ENCODE data around the gene ZNF423.

The ZNF423 gene

DNA sequence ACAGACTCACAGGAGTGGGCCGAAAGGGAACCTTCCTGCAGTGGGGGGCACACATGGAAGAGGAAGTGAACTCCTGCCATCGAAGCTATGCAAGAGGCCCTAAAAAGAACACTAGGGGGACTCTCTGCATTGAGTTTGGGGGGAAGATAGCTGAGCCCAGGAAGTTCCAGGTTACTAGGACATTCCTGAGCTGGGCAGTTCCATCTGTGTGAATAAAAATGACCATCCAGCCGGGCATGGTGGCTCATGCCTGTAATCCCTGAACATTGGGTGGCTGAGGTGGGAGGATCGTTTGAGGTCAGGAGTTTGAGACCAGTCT is 211.8 kb downstream of the ZNF423 start:
- DNase-seq (ENCODE audit: insufficient read length, low spot score) = no peak
- no peak for FAIRE-seq
- TF ChIP-seq SPI1 (IDR thresholded peaks at IDR 0.05; ENCODE audit: low read depth, low read length) (no peak), POU2F2 (IDR thresholded peaks at IDR 0.05; ENCODE audit: low read depth, low read length) (no peak), POLR2A (IDR thresholded peaks at IDR 0.05; ENCODE audit: low read depth, low read length) (no peak), TAF1 (IDR thresholded peaks at IDR 0.05; ENCODE audit: low read depth, low read length) (no peak), POLR2AphosphoS5 (IDR thresholded peaks at IDR 0.05; ENCODE audit: low read depth, low read length) (no peak), PAX5 (IDR thresholded peaks at IDR 0.05; ENCODE audit: insufficient read depth, low read length, severe bottlenecking) (no peak)

DNA sequence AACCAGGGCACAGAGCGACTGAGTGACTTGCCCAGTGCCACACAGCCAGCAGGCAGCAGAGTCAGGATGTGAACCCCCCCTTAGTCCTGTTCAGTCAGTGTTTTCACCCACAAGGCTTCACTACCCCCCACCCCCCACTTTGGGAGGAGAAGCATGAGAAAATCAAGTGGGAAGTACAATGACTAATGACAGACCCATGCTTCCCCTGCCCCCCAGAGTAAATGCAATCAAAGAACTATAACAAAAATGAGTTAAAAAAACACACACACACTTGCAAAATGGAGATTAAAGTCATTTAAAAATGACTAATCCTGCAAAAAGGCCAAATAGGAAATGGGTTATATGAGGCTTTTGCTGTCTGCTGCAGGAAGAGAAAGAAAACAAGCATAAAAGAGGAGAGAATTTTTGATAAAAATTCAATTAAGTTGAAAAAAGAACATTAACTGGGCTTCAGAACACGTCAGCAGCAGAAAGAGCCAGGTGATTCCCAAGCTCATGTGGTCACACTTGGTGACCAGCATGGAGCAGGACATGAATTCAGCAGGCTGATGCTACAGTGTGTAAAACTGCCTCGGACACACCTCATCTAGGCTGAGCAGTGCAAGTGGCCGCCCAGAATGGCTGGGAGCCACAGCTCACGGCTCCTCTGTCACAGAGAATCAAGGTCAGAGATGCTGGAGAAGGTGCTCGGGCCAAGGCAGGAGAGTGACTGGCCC is 212.3 kb downstream of the ZNF423 start:
- TF ChIP-seq POU2F2 (IDR thresholded peaks at IDR 0.05; ENCODE audit: low read depth, low read length) = no peak
- TF ChIP-seq SPI1 (IDR thresholded peaks at IDR 0.05; ENCODE audit: low read depth, low read length) = no peak
- no peak for TF ChIP-seq PAX5 (IDR thresholded peaks at IDR 0.05; ENCODE audit: insufficient read depth, low read length, severe bottlenecking)
- TF ChIP-seq TAF1 (IDR thresholded peaks at IDR 0.05; ENCODE audit: low read depth, low read length) = no peak
- no peak for TF ChIP-seq POLR2A (IDR thresholded peaks at IDR 0.05; ENCODE audit: low read depth, low read length)
- TF ChIP-seq POLR2AphosphoS5 (IDR thresholded peaks at IDR 0.05; ENCODE audit: low read depth, low read length) = no peak
- FAIRE-seq (no peak), DNase-seq (ENCODE audit: insufficient read length, low spot score) (no peak)

DNA sequence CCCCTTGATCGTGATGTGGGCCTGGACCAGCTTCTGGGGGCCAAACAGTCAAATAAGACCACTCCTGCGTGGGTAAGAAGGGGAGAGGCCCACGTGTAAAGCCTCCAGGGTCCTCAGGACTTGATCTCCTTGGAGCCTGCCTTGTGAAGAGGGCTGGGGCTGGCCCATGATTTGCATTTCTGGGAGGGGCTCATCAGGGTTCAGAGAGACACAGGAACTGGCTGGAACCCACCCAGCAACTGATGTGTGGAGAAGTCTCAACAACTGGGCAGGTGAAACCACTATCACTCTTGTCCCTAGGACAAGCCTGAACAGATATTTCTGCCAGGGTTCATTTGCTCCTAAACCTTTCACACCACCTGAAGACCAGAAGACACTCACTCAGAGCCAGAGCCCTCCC is 214.7 kb downstream of the ZNF423 start:
- no peak for TF ChIP-seq TAF1 (IDR thresholded peaks at IDR 0.05; ENCODE audit: low read depth, low read length)
- no peak for TF ChIP-seq SPI1 (IDR thresholded peaks at IDR 0.05; ENCODE audit: low read depth, low read length)
- TF ChIP-seq POLR2AphosphoS5 (IDR thresholded peaks at IDR 0.05; ENCODE audit: low read depth, low read length) = no peak
- no peak for TF ChIP-seq POU2F2 (IDR thresholded peaks at IDR 0.05; ENCODE audit: low read depth, low read length)
- no peak for TF ChIP-seq PAX5 (IDR thresholded peaks at IDR 0.05; ENCODE audit: insufficient read depth, low read length, severe bottlenecking)
- TF ChIP-seq POLR2A (IDR thresholded peaks at IDR 0.05; ENCODE audit: low read depth, low read length) = no peak
- FAIRE-seq = no peak
- DNase-seq (ENCODE audit: insufficient read length, low spot score) = no peak

DNA sequence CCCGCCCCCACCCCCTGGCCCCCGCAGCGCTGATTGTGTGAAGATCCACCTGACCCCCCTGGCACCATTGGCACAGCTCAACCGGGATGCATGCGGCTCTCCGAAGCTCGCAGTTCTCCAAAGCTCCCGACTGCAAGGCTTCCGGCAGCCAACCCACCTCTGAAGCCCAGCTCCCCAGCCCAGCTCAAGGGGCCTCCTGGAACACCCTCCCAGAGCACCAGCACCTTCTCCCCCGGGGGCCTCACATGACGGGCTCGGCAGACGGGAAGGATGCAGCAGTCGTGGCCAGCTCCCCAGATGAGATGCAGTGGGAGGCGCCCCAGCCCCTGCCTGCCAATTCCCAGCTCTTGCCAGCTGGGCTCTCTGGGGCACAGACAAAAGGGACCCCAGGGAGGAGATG is 215.3 kb downstream of the ZNF423 start:
- FAIRE-seq (no peak), DNase-seq (ENCODE audit: insufficient read length, low spot score) (no peak)
- TF ChIP-seq POU2F2 (IDR thresholded peaks at IDR 0.05; ENCODE audit: low read depth, low read length) (no peak), TAF1 (IDR thresholded peaks at IDR 0.05; ENCODE audit: low read depth, low read length) (no peak), SPI1 (IDR thresholded peaks at IDR 0.05; ENCODE audit: low read depth, low read length) (no peak), POLR2AphosphoS5 (IDR thresholded peaks at IDR 0.05; ENCODE audit: low read depth, low read length) (no peak), PAX5 (IDR thresholded peaks at IDR 0.05; ENCODE audit: insufficient read depth, low read length, severe bottlenecking) (no peak), POLR2A (IDR thresholded peaks at IDR 0.05; ENCODE audit: low read depth, low read length) (no peak)

DNA sequence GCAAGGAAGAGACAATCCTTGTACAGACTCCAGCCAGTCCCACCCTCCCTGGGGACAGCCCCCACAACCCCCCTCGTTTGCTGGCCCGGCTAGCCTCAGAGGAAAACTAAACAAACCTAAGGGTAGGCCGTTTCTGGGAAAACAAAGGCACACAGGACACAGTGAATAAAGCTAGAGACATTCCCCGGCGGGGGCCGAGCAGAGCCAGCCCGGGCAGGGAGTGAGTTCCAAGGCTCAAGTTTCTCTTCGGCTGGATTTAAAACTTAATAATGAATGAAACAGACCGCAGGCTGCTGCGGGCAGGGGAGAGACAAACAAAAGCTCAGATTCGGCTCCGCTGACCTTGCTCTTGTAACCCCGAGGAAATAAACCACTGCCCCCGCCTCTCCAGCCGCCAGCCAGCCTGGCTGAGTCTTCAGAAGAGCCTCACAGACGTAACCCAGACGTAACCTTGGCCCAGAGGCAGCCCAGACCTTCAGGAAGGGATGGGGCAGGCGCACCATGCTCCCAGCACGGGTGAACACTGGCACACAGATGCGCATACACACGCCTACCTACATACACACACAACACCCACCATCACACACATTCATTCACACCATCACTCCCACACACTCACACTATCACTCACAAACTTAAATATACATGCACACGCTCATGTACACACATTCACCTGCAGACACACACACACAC is 216.0 kb downstream of the ZNF423 start:
- FAIRE-seq (no peak), DNase-seq (ENCODE audit: insufficient read length, low spot score) (no peak)
- TF ChIP-seq TAF1 (IDR thresholded peaks at IDR 0.05; ENCODE audit: low read depth, low read length) (no peak), SPI1 (IDR thresholded peaks at IDR 0.05; ENCODE audit: low read depth, low read length) (no peak), POU2F2 (IDR thresholded peaks at IDR 0.05; ENCODE audit: low read depth, low read length) (no peak), POLR2A (IDR thresholded peaks at IDR 0.05; ENCODE audit: low read depth, low read length) (no peak), POLR2AphosphoS5 (IDR thresholded peaks at IDR 0.05; ENCODE audit: low read depth, low read length) (no peak), PAX5 (IDR thresholded peaks at IDR 0.05; ENCODE audit: insufficient read depth, low read length, severe bottlenecking) (no peak)

DNA sequence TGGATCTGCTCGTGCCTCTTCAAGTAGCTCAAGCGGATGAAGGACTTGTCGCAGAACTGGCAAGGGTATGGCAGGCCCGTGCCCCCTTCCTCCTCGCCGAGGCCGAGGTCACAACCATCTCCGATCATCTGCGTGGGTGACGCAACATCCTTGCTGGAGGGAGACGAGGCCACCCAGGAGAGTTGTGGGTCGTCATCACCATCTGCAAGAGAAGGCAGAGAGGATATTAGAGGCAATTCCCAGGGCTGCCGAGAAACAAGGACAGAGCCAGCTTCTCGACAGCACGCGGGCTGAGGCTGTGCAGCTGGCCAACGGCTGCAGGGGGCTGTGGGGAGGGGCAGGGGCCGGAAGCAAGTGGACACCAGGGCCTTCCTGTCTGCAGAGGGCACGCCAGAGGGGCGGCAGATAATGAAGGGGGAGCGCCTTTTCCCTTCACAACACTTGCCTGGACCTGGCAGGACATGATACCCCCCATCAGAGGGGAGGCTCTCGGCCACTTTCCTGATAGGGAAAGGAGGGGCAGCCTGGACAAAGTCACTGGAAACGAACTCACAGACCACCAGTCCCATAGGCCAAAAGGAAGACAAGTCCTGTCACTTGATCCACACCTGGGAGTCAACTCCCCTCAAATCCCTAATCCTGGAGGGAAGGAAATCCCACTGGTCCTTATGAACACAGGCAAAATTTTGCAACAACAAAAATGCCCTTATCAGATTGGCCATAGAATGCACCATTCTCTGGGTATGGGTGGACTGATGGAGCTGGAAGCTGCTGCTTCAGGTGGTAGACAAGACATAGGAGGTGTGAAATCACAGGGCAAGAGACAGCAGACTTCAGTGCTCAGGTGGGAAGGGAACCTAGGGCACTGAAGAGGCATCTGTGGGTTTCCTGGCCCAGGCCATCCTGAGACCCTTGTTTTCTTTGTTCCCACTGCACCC is 217.0 kb downstream of the ZNF423 start:
- TF ChIP-seq TAF1 (IDR thresholded peaks at IDR 0.05; ENCODE audit: low read depth, low read length) (no peak), PAX5 (IDR thresholded peaks at IDR 0.05; ENCODE audit: insufficient read depth, low read length, severe bottlenecking) (no peak), SPI1 (IDR thresholded peaks at IDR 0.05; ENCODE audit: low read depth, low read length) (no peak), POLR2A (IDR thresholded peaks at IDR 0.05; ENCODE audit: low read depth, low read length) (no peak), POLR2AphosphoS5 (IDR thresholded peaks at IDR 0.05; ENCODE audit: low read depth, low read length) (no peak), POU2F2 (IDR thresholded peaks at IDR 0.05; ENCODE audit: low read depth, low read length) (no peak)
- no peak for DNase-seq (ENCODE audit: insufficient read length, low spot score)
- FAIRE-seq = no peak

DNA sequence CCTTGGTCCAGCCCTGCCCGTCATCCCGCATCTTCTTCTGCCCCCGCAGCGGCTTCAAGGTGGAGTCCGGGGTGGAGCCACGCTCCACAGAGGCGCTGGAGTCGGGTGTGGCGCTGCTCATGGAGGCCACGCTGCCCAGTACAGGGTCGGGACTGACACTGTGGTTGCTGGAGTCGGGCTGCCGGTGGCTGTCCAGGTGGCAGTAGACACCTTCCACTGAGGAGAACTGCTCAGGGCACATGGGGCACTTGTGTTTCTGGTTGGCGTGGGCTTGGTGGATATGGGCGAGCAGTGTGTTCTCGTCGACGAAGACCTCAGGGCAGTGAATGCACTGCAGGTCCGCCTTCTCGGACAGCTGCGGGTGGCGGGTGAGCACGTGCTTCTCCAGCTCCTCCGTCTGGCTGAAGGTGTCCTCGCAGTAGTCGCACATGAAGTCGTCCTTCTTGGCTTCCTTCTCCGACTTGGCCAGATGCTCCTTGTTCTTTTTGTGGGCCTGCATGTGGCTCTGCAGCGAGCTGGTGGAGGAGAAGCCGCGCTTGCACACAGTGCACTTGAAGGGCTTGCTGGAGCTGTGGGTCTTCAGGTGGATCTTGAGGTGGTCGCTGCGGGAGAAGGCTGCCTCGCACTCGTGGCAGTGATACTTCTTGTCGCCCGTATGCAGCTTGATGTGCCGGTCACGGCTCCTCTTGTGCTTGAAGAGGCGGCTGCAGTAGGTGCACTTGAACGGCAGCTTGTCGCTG is 217.8 kb downstream of the ZNF423 start:
- FAIRE-seq = no peak
- no peak for TF ChIP-seq TAF1 (IDR thresholded peaks at IDR 0.05; ENCODE audit: low read depth, low read length)
- TF ChIP-seq POU2F2 (IDR thresholded peaks at IDR 0.05; ENCODE audit: low read depth, low read length) = no peak
- TF ChIP-seq PAX5 (IDR thresholded peaks at IDR 0.05; ENCODE audit: insufficient read depth, low read length, severe bottlenecking) = no peak
- no peak for TF ChIP-seq POLR2A (IDR thresholded peaks at IDR 0.05; ENCODE audit: low read depth, low read length)
- no peak for TF ChIP-seq POLR2AphosphoS5 (IDR thresholded peaks at IDR 0.05; ENCODE audit: low read depth, low read length)
- TF ChIP-seq SPI1 (IDR thresholded peaks at IDR 0.05; ENCODE audit: low read depth, low read length) = no peak

DNA sequence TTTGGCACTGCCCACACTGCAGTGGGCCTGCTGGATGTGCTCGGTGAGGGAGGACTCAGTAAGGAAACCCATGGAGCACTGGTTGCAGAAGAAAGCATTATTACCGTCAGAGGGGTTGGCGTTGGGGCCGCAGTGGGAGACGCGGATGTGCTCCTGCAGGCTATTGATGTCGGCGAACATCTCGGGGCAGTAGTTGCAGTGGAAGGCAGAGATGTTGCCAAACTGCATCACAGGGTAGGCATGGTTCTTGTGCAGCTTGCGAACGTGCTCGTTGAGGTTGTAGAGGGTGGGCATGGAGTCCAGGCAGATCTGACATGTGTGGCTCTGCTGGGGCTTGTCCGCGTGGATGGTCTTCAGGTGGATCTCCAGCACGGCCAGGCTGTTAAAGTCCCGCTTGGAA is 218.4 kb downstream of the ZNF423 start:
- DNase-seq (ENCODE audit: insufficient read length, low spot score) (no peak), FAIRE-seq (no peak)
- no peak for TF ChIP-seq TAF1 (IDR thresholded peaks at IDR 0.05; ENCODE audit: low read depth, low read length)
- TF ChIP-seq POU2F2 (IDR thresholded peaks at IDR 0.05; ENCODE audit: low read depth, low read length) = no peak
- no peak for TF ChIP-seq SPI1 (IDR thresholded peaks at IDR 0.05; ENCODE audit: low read depth, low read length)
- TF ChIP-seq POLR2AphosphoS5 (IDR thresholded peaks at IDR 0.05; ENCODE audit: low read depth, low read length) = no peak
- TF ChIP-seq POLR2A (IDR thresholded peaks at IDR 0.05; ENCODE audit: low read depth, low read length) = no peak
- no peak for TF ChIP-seq PAX5 (IDR thresholded peaks at IDR 0.05; ENCODE audit: insufficient read depth, low read length, severe bottlenecking)

More for the DNA sequence above, 217.8 kb downstream of the ZNF423 start:
- DNase-seq (ENCODE audit: insufficient read length, low spot score) = no peak

Measured in GM12891 (cell line).